Chondrocyte (in vitro differentiated cells): ENCODE data around the gene SMAD3. TPM values are rescaled to one million over a fixed set of nuclear protein-coding genes. Genes with fewer than 3 reads are reported as not detected.

Source experiments
- DNase-seq: peaks from one replicate; pipeline ENCODE4 v3.0.0; 2021; ENCODE audit warnings: mixed read lengths, low spot score
- H3K27ac Mint-ChIP-seq: one replicate; pipeline ENCODE4 v1.8.0; 2021; ENCODE audit warnings: mild to moderate bottlenecking, moderate library complexity, mixed read lengths; ENCODE audit not compliant: unreplicated experiment
- H3K27me3 Mint-ChIP-seq: 2 replicates; pipeline ENCODE4 v1.8.0; 2021; ENCODE audit warnings: low read depth, mixed read lengths
- H3K36me3 Mint-ChIP-seq: 2 replicates; pipeline ENCODE4 v1.8.0; 2021; ENCODE audit warnings: low read depth, mixed read lengths
- H3K4me1 Mint-ChIP-seq: 2 replicates; pipeline ENCODE4 v1.8.0; 2021; ENCODE audit warnings: low read depth, mild to moderate bottlenecking, mixed read lengths
- H3K4me3 Mint-ChIP-seq: one replicate; pipeline ENCODE4 v1.8.0; 2021; ENCODE audit warnings: mild to moderate bottlenecking, moderate library complexity, mixed read lengths; ENCODE audit not compliant: unreplicated experiment
- H3K9me3 Mint-ChIP-seq: 2 replicates; pipeline ENCODE4 v1.8.0; 2021; ENCODE audit warnings: low read depth, mixed read lengths
- CTCF ChIP-seq: fragments of 200-600 bp; sonication (generic); IDR thresholded peaks from 2 replicates; pipeline ENCODE4 v1.5.0; 2021; ENCODE audit warnings: antibody characterized with exemption, mild to moderate bottlenecking, moderate library complexity
- total RNA-seq: library from RNA; stranded (reverse); gene quantifications from 3 replicates; pipeline ENCODE4 v1.2.1, GENCODE V29; 2021

Gene SMAD3
- total RNA-seq, 1 donor from 2014 or later = 23.2 TPM

- no peak for DNase-seq
- no peaks in the 10 kb centered on the region for H3K27me3 Mint-ChIP-seq
- H3K36me3 Mint-ChIP-seq = peaks cover 39% of the 10 kb centered on the region
- TF ChIP-seq CTCF = no peak
- H3K9me3 Mint-ChIP-seq = no peaks in the 10 kb centered on the region
- H3K27ac Mint-ChIP-seq = no peak overlapping the region
- no peak overlapping the region for H3K4me3 Mint-ChIP-seq
- H3K4me1 Mint-ChIP-seq = peaks cover 46% of the 10 kb centered on the region
Observed at GRCh38 chr15:67170143-67170925, 104.9 kb downstream of the SMAD3 start.

GRCh38 chr15:67171471-67171870 is 106.1 kb downstream of the SMAD3 start:
- Mint-ChIP-seq H3K4me1 (peaks cover 46% of the 10 kb centered on the region), H3K36me3 (peaks cover 39% of the 10 kb centered on the region), H3K27me3 (no peaks in the 10 kb centered on the region), H3K9me3 (no peaks in the 10 kb centered on the region), H3K27ac (no peak overlapping the region), H3K4me3 (no peak overlapping the region)
- no peak for DNase-seq
- no peak for TF ChIP-seq CTCF

- H3K36me3 Mint-ChIP-seq = peaks cover 37% of the 10 kb centered on the region
Observed at GRCh38 chr15:67172172-67172571, 106.8 kb downstream of the SMAD3 start.

GRCh38 chr15:67173005-67173404 is 107.6 kb downstream of the SMAD3 start:
- H3K4me1 Mint-ChIP-seq = peaks cover 44% of the 10 kb centered on the region
- H3K9me3 Mint-ChIP-seq = no peaks in the 10 kb centered on the region
- H3K4me3 Mint-ChIP-seq = no peak overlapping the region
- no peak for TF ChIP-seq CTCF
- H3K27ac Mint-ChIP-seq = no peak overlapping the region
- no peak for DNase-seq
- peaks cover 37% of the 10 kb centered on the region for H3K36me3 Mint-ChIP-seq
- no peaks in the 10 kb centered on the region for H3K27me3 Mint-ChIP-seq

More at GRCh38 chr15:67172172-67172571, 106.8 kb downstream of the SMAD3 start:
- H3K27me3 Mint-ChIP-seq = no peaks in the 10 kb centered on the region
- TF ChIP-seq CTCF = no peak
- no peak overlapping the region for H3K4me3 Mint-ChIP-seq
- no peaks in the 10 kb centered on the region for H3K9me3 Mint-ChIP-seq
- H3K27ac Mint-ChIP-seq = no peak overlapping the region
- DNase-seq = no peak
- H3K4me1 Mint-ChIP-seq = peaks cover 45% of the 10 kb centered on the region

GRCh38 chr15:67173786-67174185 is 108.4 kb downstream of the SMAD3 start:
- H3K27ac Mint-ChIP-seq = no peak overlapping the region

More at GRCh38 chr15:67173786-67174185, 108.4 kb downstream of the SMAD3 start:
- DNase-seq = no peak
- H3K27me3 Mint-ChIP-seq = no peaks in the 10 kb centered on the region
- TF ChIP-seq CTCF = no peak
- H3K36me3 Mint-ChIP-seq = peaks cover 32% of the 10 kb centered on the region
- no peaks in the 10 kb centered on the region for H3K9me3 Mint-ChIP-seq
- no peak overlapping the region for H3K4me3 Mint-ChIP-seq
- peaks cover 44% of the 10 kb centered on the region for H3K4me1 Mint-ChIP-seq
